Neural progenitor cell (in vitro differentiated cells): ENCODE measurements around the gene DDI1. TPM values are rescaled to one million over a fixed set of nuclear protein-coding genes. Genes with fewer than 3 reads are reported as not detected.

Experiments used
- DNase-seq: peaks from one replicate; pipeline ENCODE4 v3.0.0-alpha.2; 2016; ENCODE audit warnings: low spot score
- H2AFZ ChIP-seq: fragments of 200-600 bp; sonication (generic); replicated peaks from 2 replicates; pipeline ENCODE4 v1.6.1; 2016; ENCODE audit warnings: antibody characterized with exemption
- H3F3A ChIP-seq: fragments of 200-600 bp; sonication (generic); 2 replicates; pipeline ENCODE4 v1.6.1; 2016; ENCODE audit warnings: antibody characterized with exemption, low read depth
- H3K27ac ChIP-seq: fragments of 200-600 bp; sonication (generic); 2 replicates; pipeline ENCODE4 v1.5.1; 2016; ENCODE audit warnings: mild to moderate bottlenecking
- H3K27me3 ChIP-seq: fragments of 200-600 bp; sonication (generic); 2 replicates; pipeline ENCODE4 v1.6.1; 2016; ENCODE audit warnings: mild to moderate bottlenecking, moderate library complexity
- H3K36me3 ChIP-seq: fragments of 200-600 bp; sonication (generic); 2 replicates; pipeline ENCODE4 v1.5.1; 2016
- H3K4me1 ChIP-seq: fragments of 200-600 bp; sonication (generic); 2 replicates; pipeline ENCODE4 v1.6.1; 2016; ENCODE audit warnings: mixed run types
- H3K4me2 ChIP-seq: fragments of 200-600 bp; sonication (generic); 2 replicates; pipeline ENCODE4 v1.6.1; 2016
- H3K4me3 ChIP-seq: fragments of 200-600 bp; sonication (generic); 2 replicates; pipeline ENCODE4 v1.5.1; 2016
- H3K79me2 ChIP-seq: fragments of 200-600 bp; sonication (generic); 2 replicates; pipeline ENCODE4 v1.6.1; 2016; ENCODE audit warnings: low read depth
- H3K9ac ChIP-seq: fragments of 200-600 bp; sonication (generic); 2 replicates; pipeline ENCODE4 v1.6.1; 2016
- H3K9me3 ChIP-seq: fragments of 200-600 bp; sonication (generic); 2 replicates; pipeline ENCODE4 v1.5.1; 2016; ENCODE audit warnings: low read depth
- H4K20me1 ChIP-seq: fragments of 200-600 bp; sonication (generic); 2 replicates; pipeline ENCODE4 v1.6.1; 2016; ENCODE audit warnings: low read depth
- H3K27ac Mint-ChIP-seq: 3 replicates; pipeline ENCODE4 v1.8.0; 2021; ENCODE audit warnings: mixed read lengths
- H3K27me3 Mint-ChIP-seq: 2 replicates; pipeline ENCODE4 v1.8.0; 2022; ENCODE audit warnings: low read depth, mild to moderate bottlenecking, inconsistent platforms, moderate library complexity, mixed read lengths; ENCODE audit not compliant: insufficient read depth
- H3K36me3 Mint-ChIP-seq: 3 replicates; pipeline ENCODE4 v1.8.0; 2021; ENCODE audit warnings: mixed read lengths
- H3K4me1 Mint-ChIP-seq: 3 replicates; pipeline ENCODE4 v1.8.0; 2021; ENCODE audit warnings: mixed read lengths
- H3K4me3 Mint-ChIP-seq: 3 replicates; pipeline ENCODE4 v1.8.0; 2021; ENCODE audit warnings: mild to moderate bottlenecking, moderate library complexity, mixed read lengths
- H3K9me3 Mint-ChIP-seq: 3 replicates; pipeline ENCODE4 v1.8.0; 2020; ENCODE audit warnings: mixed read lengths
- EZH2 ChIP-seq: fragments of 200-600 bp; sonication (generic); IDR thresholded peaks from 2 replicates; pipeline ENCODE4 v1.6.1; 2017; ENCODE audit warnings: antibody characterized with exemption, mild to moderate bottlenecking, moderate library complexity
- EZH2phosphoT487 ChIP-seq: fragments of 200-600 bp; sonication (generic); IDR thresholded peaks from 2 replicates; pipeline ENCODE4 v1.6.1; 2017; ENCODE audit warnings: antibody characterized with exemption
- total RNA-seq: library from RNA; depleted of rRNA; stranded (reverse); fragments of >200 nt; gene quantifications from 2 replicates; pipeline ENCODE4 v1.2.3, GENCODE V29; 2015; ENCODE audit warnings: low replicate concordance
- TF ChIP-seq, protein P1 (sequence below): fragments of 200-600 bp; sonication (generic); IDR thresholded peaks from 2 replicates; pipeline ENCODE4 v1.5.1; 2017; ENCODE audit warnings: antibody characterized with exemption, mild to moderate bottlenecking

Gene DDI1
- total RNA-seq, 1 donor from 2014 or later, result not detected

DNA sequence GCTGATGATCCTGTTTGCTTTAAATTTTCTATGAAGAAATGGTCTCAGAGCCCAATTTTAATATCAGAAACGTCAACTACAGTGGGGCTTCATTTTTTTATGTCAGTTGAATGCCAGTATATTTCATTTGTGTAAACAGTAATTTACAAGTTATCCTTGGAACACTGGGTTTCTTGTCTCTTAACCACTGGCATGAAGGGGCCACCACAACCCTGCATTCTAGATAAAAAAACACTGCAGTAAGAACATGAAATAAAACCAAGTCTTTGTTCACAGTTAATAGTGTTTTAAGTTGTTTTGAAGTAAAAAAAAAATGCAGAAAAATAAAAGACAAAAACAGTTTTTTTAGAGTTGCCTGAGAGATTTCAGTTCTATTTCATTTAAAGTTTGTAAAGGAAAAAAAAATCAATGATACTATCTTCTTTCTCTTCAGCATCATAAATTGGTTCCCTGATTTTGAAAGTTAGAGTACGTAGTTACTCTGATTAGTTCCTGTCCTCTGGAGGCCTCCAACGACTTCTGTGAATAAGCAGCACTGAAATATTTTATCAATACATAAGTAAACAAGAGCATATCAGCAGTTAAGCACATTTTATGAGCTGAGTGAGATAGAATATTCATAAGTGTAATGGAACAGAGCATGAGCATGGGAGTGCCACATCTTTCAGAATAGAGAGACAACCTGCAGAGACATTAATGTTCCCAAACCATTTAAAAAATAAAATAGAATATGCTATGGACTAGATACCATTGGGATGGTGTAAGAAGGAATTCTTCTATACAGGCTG is 7.8 kb upstream of the DDI1 start:
- DNase-seq, result no peak
- Histone ChIP-seq H3K36me3 (no peaks in the 10 kb centered on the region), H3K4me3 (no peak overlapping the region), H3K9ac (no peak overlapping the region), H2AFZ (no peak overlapping the region), H3K9me3 (no peaks in the 10 kb centered on the region), H4K20me1 (no peaks in the 10 kb centered on the region), H3K27ac (no peak overlapping the region), H3F3A (no peaks in the 10 kb centered on the region), H3K27me3 (no peaks in the 10 kb centered on the region), H3K4me2 (no peak overlapping the region), H3K79me2 (no peaks in the 10 kb centered on the region), H3K4me1 (peaks cover 6% of the 10 kb centered on the region)
- Mint-ChIP-seq H3K9me3 (peaks cover 3% of the 10 kb centered on the region), H3K27ac (no peak overlapping the region), H3K27me3 (peaks cover 2% of the 10 kb centered on the region), H3K4me1 (peaks cover 3% of the 10 kb centered on the region), H3K36me3 (no peaks in the 10 kb centered on the region), H3K4me3 (no peak overlapping the region)
- TF ChIP-seq, protein P1, sequence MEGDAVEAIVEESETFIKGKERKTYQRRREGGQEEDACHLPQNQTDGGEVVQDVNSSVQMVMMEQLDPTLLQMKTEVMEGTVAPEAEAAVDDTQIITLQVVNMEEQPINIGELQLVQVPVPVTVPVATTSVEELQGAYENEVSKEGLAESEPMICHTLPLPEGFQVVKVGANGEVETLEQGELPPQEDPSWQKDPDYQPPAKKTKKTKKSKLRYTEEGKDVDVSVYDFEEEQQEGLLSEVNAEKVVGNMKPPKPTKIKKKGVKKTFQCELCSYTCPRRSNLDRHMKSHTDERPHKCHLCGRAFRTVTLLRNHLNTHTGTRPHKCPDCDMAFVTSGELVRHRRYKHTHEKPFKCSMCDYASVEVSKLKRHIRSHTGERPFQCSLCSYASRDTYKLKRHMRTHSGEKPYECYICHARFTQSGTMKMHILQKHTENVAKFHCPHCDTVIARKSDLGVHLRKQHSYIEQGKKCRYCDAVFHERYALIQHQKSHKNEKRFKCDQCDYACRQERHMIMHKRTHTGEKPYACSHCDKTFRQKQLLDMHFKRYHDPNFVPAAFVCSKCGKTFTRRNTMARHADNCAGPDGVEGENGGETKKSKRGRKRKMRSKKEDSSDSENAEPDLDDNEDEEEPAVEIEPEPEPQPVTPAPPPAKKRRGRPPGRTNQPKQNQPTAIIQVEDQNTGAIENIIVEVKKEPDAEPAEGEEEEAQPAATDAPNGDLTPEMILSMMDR, result no peak
- TF ChIP-seq EZH2phosphoT487 (no peak), EZH2 (no peak)

DNA sequence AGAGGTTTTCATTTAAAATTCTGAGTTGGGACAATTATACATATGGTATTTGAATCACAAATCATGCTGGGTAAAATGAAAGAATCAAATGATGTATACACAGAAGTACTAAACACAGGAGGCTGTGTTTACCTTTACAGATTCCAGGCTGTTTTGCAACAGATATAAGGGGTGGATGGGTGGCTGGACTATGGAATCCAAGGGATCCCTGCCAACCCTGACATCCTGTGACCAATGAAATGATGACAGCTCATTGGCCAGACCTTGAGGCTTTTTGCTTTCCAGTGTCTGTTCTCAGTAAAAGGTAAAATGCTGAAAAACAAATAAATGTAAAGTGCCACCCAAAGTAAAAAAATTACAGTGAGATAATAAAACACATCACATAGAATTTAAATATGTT is 3.3 kb upstream of the DDI1 start:
- DNase-seq, result no peak
- H3K9me3 Mint-ChIP-seq, result peaks cover 10% of the 10 kb centered on the region

DNA sequence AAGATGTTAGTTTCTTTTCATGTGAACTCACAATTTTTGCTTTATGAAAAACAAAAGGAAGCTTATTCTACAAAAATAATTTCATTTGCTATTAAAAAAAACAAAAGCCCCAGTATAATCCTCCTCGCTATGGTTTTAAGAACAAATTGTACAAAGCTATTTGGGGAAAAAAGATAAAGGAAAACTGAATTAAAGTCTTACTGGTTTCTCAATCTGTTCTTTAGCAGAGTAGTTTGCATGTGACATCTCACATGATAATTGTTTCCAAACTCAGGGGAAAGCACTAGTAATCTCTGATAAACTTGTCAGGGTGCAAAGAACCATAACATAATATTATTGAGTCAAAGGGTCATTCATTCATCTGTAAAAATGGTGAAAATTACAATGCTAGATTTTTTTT is 2.9 kb upstream of the DDI1 start:
- H3K27ac ChIP-seq, result no peak overlapping the region
- H3K4me3 ChIP-seq, result no peak overlapping the region
- Mint-ChIP-seq H3K4me1 (no peaks in the 10 kb centered on the region), H3K36me3 (no peaks in the 10 kb centered on the region), H3K9me3 (peaks cover 10% of the 10 kb centered on the region), H3K27me3 (peaks cover 3% of the 10 kb centered on the region), H3K27ac (no peak overlapping the region), H3K4me3 (no peak overlapping the region)
- no peaks in the 10 kb centered on the region for H3K36me3 ChIP-seq
- H3K4me2 ChIP-seq, result no peak overlapping the region
- no peaks in the 10 kb centered on the region for H3K27me3 ChIP-seq
- H3K4me1 ChIP-seq, result no peaks in the 10 kb centered on the region
- no peak overlapping the region for H2AFZ ChIP-seq
- no peaks in the 10 kb centered on the region for H3F3A ChIP-seq
- no peaks in the 10 kb centered on the region for H3K9me3 ChIP-seq
- DNase-seq, result no peak
- no peaks in the 10 kb centered on the region for H4K20me1 ChIP-seq
- TF ChIP-seq, protein P1, result no peak
- no peak for TF ChIP-seq EZH2phosphoT487
- no peak for TF ChIP-seq EZH2
- H3K79me2 ChIP-seq, result no peaks in the 10 kb centered on the region
- no peak overlapping the region for H3K9ac ChIP-seq

More for the DNA sequence above, 3.3 kb upstream of the DDI1 start:
- Mint-ChIP-seq H3K36me3 (no peaks in the 10 kb centered on the region), H3K27ac (no peak overlapping the region), H3K4me3 (no peak overlapping the region), H3K27me3 (peaks cover 3% of the 10 kb centered on the region), H3K4me1 (no peaks in the 10 kb centered on the region)
- Histone ChIP-seq H3K4me1 (no peaks in the 10 kb centered on the region), H3K4me2 (no peak overlapping the region), H2AFZ (no peak overlapping the region), H3K4me3 (no peak overlapping the region), H3K27me3 (no peaks in the 10 kb centered on the region), H3K79me2 (no peaks in the 10 kb centered on the region), H3K27ac (no peak overlapping the region), H4K20me1 (no peaks in the 10 kb centered on the region), H3F3A (no peaks in the 10 kb centered on the region), H3K36me3 (no peaks in the 10 kb centered on the region), H3K9ac (no peak overlapping the region), H3K9me3 (no peaks in the 10 kb centered on the region)
- TF ChIP-seq EZH2, result no peak
- TF ChIP-seq, protein P1, result no peak
- TF ChIP-seq EZH2phosphoT487, result no peak
